ENCODE results near the gene ABCG1. TPM values are rescaled to one million over a fixed set of nuclear protein-coding genes. Genes with fewer than 3 reads are reported as not detected.

Gene ABCG1
- total RNA-seq, 3 donors from 2014 or later: 44.4 to 67.0 (median 56.8) TPM

GRCh38 chr21:42189860-42190485, 29.0 kb upstream of the ABCG1 start:
- Histone ChIP-seq H3K4me1 (ENCODE audit: low read depth) (no peaks in the 10 kb centered on the region), H3K36me3 (ENCODE audit: low read depth) (no peaks in the 10 kb centered on the region), H3K9me3 (no peaks in the 10 kb centered on the region), H3K4me3 (no peak overlapping the region)
- intact Hi-C loops (cut with DNase I, micrococcal nuclease): no loop called here
- ATAC-seq: peak; percentile 7
- no peak for TF ChIP-seq CTCF (IDR thresholded peaks at IDR 0.05)
- no peak for DNase-seq

DNA sequence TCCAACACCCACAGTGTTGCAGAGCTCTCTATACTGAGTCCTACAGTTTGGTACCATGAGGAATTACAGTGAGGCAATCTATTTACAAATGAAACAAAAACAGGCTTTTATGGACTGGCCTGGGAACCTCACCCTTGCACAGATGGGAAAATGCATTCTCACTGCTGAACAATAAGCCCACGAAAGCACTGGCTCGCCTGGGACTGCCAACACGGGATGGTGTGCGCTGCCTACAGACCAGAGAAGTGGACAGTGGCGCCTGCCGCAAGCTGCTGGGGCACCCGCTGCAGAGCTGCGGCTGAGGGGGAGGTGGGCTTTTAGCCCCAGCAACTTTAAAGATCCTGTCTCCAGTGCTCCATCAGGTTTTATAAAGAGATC, 28.5 kb upstream of the ABCG1 start:
- ATAC-seq (no peak), DNase-seq (no peak)
- H3K36me3 ChIP-seq (ENCODE audit: low read depth): no peaks in the 10 kb centered on the region
- H3K4me1 ChIP-seq (ENCODE audit: low read depth): peaks cover 5% of the 10 kb centered on the region
- H3K4me3 ChIP-seq: no peak overlapping the region
- intact Hi-C loops (cut with DNase I, micrococcal nuclease): no loop called here
- H3K9me3 ChIP-seq: no peaks in the 10 kb centered on the region
- no peak for TF ChIP-seq CTCF (IDR thresholded peaks at IDR 0.05)

- Histone ChIP-seq H3K9me3 (no peaks in the 10 kb centered on the region), H3K4me1 (ENCODE audit: low read depth) (peaks cover 11% of the 10 kb centered on the region), H3K36me3 (ENCODE audit: low read depth) (no peaks in the 10 kb centered on the region), H3K4me3 (no peak overlapping the region)
- no peak for TF ChIP-seq CTCF (IDR thresholded peaks at IDR 0.05)
- DNase-seq: no peak
- ATAC-seq: no peak
- intact Hi-C loops (cut with DNase I, micrococcal nuclease): no loop called here
These were observed 27.9 kb upstream of the ABCG1 start for GRCh38 chr21:42191064-42191463.

DNA sequence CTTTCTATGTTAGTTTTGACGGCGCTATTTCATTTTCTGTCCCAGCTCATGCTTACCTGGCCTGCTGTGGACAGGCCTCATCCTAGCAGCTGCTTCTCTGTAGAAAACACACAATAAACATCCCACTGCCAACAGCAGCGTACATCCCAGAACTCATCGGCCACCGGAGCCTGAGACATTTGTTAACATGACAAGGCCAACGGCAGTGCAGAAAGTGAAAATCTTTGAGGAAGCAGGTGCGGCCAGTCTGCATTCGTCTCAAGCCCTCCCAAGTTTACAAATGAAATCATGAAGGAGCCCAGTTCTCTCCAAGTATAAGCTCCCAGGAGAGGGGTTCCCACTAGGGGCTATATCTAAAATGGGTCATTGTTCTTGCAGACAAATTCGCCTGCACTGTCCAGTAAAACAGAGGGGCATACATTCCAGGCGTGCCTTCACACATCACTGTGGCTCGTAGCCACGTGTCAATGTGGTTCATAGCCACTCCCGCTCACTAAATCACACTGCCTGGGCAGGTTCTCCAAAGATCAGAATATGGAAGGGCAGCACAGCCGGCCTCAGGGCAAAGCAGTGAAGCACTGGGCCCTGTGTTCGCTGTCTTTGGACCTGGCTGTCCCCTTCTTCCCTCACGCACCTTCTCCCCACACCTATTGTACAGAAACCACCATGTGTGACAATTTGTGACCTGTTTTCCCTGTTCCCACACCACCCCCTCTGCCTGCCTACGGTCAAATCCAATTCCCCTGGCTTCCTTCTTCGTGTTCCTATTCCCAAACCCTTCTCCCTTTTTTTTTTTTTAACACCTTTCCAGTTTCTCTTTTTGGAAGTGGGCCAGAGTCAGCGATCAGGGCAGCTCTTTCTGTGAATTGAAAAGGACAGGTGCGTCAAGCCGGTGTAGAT, 27.0 kb upstream of the ABCG1 start:
- DNase-seq: no peak
- intact Hi-C loops (cut with DNase I, micrococcal nuclease): no loop called here
- ATAC-seq: peak; percentile 8
- Histone ChIP-seq H3K36me3 (ENCODE audit: low read depth) (no peaks in the 10 kb centered on the region), H3K9me3 (no peaks in the 10 kb centered on the region), H3K4me3 (no peak overlapping the region), H3K4me1 (ENCODE audit: low read depth) (peaks cover 13% of the 10 kb centered on the region)
- no peak for TF ChIP-seq CTCF (IDR thresholded peaks at IDR 0.05)

DNA sequence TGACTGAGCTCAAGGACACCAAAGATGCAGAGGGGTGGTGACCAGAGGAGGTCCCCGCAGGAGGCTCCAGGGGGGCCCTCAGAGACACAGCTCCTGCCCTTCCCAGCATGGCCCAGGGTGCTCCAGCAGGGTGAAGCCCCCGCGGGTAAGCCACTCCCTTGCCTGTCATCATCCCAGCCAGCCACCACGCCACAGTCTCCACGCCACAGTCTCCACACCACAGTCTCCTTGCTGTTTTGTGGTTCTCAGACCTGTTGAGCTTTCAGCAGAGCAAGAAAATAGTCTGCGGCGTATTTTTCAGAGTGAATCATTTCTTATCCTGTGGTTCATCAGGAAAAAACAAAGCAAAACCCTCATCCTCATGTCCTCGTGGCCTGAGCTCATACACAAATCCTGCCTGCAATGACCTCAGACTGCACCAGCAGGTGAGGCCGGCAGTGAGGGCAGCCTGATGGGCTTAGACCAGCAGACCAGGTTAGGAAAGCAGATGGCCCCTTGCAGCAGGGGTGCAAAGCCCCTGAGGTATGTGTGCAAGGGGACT, 25.7 kb upstream of the ABCG1 start:
- no peak for DNase-seq
- no peaks in the 10 kb centered on the region for H3K9me3 ChIP-seq
- no peak overlapping the region for H3K4me3 ChIP-seq
- intact Hi-C loops (cut with DNase I, micrococcal nuclease): no loop called here
- no peak for TF ChIP-seq CTCF (IDR thresholded peaks at IDR 0.05)
- peaks cover 13% of the 10 kb centered on the region for H3K4me1 ChIP-seq (ENCODE audit: low read depth)
- no peak for ATAC-seq
- H3K36me3 ChIP-seq (ENCODE audit: low read depth): no peaks in the 10 kb centered on the region
